GM21723 (cell line): ENCODE measurements around the gene LRRC28.

Experiments used
- ATAC-seq: cut with Tn5 transposase; IDR thresholded peaks from one replicate; pipeline ENCODE4 v1.9.1; 2021; ENCODE audit warnings: mild to moderate bottlenecking, moderate library complexity; ENCODE audit not compliant: unreplicated experiment

Gene LRRC28

DNA sequence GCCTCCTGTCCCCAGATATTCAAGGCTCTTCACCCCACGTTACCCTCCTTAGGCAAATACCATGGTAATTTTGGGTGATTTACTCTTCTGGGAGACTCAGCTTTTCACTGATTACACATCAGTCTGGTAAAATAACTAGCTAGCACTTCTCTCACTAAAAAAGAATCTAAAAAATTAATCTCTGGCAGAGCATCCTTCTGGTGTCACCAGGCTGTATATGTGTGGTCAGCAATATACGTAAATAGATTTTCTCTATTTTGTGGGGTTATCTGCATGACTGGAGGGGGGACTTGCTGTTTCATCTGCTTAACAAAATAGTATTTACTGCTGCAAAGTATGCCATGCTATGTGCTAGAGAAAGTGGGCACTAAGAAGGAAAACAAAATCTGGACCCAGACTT is 45.1 kb downstream of the LRRC28 start:
- ATAC-seq: no peak

DNA sequence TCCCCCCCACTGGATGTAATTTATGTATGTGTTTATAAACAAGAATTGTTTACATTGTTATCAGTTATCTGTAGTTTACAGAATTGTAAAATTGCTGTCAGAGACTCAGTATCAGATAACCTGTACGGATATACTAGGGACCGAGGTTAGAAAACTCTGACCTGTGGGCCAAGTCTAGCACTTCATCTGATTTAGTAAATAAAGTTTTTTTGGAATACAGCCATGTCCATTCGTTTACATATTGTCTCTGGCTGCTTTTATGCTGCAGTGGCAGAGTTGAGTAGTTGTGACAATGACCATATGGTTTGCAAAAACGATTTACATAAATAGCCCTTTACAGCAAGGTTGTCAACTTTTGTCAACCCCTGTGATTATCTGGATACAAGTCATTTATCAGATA is 52.6 kb downstream of the LRRC28 start:
- no peak for ATAC-seq

DNA sequence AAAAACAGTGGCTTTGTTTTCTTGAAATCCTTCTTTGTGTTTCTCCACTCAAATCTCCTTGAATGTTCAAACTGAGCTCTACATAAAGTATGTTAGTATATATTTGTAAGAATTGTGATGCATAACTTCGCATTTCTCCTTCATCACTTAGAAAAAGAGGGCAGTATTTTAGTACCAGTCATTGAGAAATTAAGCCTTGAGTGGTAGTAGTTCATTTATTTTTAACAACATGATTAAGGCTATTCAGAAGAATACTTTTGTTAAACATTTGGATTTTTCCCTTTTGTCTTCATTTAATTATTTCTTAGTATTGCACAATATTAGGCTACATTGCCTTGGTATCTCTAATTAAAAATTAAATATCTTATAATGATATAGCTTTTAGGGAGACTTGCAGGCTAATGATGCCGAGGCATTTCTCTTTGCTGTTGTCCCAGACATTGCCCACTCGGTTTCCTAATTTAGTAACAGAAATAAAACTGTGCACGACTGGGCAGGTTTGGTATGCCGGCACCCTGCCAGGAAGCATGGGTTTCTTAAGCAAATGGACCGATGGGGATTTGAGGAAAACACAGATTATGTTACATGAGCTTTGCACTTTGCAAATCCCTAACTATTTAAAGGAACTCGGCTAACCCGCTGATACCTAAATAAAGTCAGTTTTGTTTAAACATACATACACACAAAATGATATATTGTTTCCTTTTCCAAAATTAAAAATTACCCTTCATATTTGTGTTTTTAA is 54.7 kb downstream of the LRRC28 start:
- ATAC-seq: no peak

DNA sequence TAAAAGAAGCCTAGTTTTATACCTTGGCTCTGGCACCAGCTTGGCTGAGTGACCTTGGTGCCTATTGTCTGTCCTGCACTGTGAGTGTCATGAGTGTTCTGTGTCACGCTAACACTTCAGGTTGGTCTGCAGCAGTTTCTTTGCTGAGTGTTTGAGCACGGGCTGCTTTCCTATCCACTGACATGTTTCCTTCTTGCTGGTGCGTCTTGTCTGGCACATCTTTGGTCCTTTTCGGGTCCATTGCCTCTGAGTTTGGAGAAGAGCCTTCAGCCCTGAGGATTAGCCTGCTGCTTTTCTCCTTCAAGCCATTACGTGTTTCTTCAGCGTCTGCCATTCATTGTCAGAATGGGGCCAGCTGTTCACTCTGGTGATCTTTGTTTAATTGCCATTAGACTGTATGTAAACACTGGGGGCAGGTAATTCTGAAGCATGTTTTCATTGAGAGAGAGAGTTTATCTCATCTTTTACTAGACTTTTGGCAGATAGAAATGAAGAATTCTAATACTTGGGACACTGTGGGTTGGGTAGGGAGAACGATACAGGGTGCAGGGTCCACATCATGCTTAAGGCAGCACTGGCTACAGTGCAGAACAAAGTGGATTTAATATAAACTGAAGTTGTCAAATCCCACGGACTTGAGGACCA is 55.5 kb downstream of the LRRC28 start:
- ATAC-seq: no peak

DNA sequence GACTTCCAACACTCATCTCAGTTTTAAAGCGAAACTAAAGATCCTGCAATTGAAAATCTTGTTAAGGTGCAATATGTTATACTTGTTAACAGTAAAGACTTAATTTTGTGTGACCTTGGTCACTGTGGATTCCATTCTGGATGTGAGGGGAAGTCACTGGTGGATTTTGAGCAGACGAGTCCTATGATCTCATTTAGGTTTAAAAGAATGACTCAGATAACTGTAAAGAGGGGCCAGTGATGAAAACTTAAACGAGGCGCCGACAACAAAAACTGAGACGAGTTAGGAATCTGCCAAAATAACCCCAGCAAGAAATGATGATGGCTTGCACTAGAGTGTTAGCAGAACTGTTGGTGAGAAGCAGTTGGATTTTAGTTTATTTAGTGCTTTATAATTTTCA is 56.5 kb downstream of the LRRC28 start:
- no peak for ATAC-seq

DNA sequence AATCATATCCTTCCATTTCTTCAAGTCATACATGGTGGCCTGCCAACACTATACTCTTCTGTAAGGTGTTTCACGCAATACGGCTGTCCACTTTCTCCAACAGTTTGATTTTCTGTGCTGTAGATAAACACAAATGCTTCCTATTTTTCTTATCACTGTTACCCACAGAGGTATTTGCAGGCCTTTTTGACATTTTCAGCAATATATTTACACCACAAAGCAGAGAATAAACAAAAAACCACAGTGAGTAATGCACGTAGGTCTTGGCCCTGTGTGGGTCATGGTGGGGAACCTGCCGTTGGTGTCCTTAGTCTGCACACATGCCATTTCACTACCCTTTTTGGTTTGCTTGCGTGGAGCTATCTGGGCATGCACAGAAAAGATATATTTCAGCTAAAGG is 59.5 kb downstream of the LRRC28 start:
- ATAC-seq: no peak

DNA sequence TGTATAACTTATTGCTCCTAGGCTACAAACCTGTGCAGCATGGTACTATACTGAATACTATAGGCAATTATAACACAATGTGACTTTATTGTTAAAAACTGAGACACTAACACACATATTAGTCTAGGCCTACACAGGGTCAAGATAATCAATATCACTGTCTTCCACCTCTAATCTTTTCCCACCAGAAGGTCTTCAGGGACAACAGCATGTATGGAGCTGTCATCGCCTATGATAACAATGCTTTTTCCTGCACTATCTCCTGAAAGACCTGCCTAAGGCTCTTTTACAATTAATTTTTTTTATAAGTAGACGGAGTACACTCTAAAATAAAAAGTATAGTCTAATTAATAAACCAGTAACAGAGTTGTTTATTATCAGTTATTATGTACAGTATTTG is 60.9 kb downstream of the LRRC28 start:
- no peak for ATAC-seq

DNA sequence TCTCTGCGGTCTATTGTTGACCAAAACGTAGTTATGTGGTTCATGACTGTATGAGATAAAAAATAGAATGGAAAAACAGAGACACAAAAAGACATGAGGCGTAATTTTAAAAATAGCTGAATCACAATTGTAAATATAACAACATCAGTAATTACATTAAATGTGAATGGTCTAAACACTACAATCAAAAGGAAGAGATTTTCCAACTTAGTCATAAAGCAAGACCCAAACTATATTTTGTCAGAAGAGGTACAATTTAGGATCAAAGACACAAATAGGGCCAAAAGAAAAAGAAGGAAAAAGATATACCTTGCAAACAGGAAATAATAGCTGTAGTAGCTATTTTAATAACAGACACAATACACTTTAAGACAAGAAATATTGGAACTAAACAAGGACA is 61.5 kb downstream of the LRRC28 start:
- ATAC-seq: no peak

DNA sequence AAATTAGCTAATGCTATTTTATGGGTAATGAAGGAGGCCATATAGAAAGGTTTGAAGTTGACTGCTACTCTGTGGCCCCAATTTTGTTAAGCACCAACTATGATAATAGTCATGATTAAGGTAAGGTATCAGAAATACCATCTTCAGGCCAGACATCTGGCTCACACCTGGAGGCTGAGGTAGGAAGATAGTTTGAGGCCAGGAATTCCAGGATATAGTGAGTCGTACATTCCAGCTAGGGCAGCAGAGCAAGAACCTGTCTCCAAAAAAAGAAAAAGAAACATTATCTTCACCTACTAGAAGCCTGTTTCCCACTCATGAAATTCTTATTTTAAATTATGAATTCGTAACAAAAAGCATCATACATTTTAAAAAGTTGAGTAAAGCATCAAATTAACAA is 64.4 kb downstream of the LRRC28 start:
- ATAC-seq: no peak

DNA sequence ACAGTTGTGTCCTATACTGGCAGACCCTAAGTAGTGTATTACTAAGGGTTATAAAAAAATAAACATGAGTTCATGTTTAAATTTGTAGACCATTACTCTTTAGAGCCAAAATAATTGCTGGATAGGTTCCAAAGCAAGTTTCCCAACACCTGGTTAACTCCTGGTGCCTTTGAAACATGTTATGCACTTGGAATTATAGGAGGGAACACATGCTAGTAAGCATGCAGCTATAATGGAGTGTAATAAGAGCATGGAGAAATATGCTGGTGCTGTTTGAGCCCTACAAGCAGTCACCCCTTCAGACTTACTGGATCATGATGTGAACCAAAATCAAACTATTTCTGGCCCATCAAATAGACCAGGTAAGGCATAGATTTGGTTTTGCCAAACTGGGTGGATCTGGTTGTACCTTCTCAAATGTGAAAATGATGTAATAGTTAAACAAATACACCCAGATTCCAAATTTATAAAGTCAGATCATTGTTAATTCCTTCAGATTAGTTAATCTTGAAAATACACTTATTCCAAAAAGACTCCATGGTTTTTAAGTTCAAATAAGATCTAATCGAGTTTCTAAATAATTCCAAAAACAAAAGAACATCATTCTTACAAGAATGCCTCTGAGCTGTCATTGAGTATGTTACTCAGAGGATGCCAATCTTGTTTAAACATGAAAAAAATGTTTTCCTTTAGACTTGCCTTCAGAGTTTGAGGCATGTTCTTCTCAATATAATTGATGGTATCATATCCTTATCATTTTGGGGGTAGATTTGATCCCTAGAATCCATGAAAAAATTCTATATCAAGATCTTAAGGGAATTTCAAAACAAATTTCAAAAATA is 69.3 kb downstream of the LRRC28 start:
- ATAC-seq: no peak

DNA sequence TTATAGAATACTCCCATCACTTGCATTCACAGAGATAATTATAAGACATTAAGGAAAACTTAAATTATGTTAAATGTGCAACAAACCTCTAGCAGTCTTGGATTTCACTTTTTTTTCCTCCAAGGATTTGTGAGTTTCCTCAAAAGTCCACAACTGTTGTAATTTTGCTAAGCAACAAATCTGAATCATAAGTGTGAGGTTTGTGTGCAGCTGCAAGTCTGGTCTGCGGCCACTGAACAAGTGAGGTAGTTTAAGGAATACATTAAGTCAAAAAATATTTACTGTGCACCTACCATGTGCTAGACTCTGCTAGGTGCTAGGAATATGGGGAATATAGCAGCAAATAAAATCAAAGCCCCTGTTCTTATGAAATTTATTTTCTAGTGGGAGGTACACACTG is 70.2 kb downstream of the LRRC28 start:
- no peak for ATAC-seq

DNA sequence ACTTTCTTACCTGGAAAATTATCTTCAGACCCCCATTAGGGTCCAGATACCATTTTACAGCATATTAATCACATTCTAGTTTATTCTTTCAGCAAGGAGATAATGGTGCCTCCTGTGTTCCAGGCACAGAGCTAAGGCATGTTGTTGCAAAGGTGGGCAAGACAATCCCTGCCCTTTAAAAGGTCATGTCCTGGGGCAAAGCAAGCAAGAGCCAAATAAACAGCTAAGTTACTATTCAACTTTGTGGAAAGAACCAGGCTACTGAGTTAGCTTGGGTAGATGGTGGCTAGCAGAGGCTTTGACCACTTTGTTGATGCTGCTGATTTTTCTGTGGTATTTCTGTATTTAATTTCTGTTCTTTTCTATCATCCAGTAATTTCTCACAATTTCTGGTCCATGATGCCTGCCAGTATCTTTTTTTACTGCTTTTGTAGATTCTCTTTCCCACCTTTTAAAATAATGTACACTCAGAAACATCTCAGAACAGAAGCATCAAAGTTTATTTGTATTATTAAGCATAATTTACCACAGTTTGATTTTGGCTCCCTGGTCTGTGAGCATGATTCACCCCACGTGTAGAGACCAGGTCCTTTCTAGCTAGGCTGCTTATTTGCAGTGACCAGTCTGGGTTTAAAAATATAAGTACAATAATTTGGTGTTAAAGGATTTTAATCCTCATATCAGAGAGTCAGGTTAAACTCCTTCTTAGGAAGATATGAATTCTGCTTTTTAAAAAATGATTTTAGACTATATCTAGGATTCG is 71.5 kb downstream of the LRRC28 start:
- no peak for ATAC-seq

DNA sequence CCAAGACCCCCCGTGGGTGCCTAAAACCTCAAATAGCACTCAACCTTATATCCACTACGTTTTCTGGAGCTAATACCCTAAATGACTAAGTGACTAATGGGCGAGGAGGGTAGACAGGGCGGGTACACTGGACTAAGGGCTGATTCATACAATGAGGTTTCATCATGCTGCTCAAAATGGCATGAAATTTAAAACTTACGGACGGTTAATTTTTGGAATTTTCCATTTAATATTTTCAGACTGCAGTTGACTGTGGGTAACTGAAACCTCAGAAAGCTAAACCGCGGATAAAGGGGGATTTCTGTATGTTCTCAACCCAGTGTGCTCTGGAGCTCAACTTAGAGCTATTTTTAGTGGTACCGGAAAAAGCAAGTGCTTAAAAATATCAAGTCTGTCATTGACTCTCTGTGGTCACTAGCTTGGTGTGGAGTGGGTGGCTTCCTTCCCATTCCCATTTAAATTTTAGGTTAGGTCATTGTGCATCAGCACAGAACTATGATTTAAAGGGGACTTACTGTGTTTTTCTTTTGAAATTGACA is 72.9 kb downstream of the LRRC28 start:
- ATAC-seq: peak; percentile 78

DNA sequence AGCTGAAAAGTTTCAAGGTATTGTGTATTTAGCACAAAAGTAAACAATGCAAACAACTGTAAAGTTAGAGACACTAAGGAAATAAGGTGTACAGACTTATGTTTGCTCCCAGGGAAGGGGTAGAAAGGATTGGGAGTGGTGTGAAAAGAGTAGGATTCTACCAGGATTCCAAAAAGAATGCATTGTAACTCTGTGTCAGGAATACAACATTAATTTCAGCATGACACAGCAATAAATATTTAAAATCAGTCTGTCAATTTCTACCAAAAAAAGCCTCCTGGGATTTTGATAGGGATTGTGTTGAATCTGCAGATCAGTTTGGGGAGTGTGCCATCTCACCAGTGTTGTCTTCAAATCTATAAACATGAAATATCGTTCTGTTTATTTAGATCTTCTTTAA is 73.4 kb downstream of the LRRC28 start:
- no peak for ATAC-seq

DNA sequence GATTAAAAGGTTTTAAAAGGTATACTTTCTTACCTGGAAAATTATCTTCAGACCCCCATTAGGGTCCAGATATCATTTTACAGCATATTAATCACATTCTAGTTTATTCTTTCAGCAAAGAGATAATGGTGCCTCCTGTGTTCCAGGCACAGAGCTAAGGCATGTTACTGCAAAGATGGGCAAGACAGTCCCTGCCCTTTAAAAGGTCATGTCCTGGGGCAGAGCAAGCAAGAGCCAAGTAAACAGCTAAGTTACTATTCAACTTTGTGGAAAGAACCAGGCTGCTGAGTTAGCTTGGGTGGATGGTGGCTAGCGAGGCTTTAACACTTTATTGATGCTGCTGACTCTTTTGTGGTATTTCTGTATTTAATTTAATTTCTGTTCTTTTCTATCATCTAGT is 75.0 kb downstream of the LRRC28 start:
- ATAC-seq: no peak

DNA sequence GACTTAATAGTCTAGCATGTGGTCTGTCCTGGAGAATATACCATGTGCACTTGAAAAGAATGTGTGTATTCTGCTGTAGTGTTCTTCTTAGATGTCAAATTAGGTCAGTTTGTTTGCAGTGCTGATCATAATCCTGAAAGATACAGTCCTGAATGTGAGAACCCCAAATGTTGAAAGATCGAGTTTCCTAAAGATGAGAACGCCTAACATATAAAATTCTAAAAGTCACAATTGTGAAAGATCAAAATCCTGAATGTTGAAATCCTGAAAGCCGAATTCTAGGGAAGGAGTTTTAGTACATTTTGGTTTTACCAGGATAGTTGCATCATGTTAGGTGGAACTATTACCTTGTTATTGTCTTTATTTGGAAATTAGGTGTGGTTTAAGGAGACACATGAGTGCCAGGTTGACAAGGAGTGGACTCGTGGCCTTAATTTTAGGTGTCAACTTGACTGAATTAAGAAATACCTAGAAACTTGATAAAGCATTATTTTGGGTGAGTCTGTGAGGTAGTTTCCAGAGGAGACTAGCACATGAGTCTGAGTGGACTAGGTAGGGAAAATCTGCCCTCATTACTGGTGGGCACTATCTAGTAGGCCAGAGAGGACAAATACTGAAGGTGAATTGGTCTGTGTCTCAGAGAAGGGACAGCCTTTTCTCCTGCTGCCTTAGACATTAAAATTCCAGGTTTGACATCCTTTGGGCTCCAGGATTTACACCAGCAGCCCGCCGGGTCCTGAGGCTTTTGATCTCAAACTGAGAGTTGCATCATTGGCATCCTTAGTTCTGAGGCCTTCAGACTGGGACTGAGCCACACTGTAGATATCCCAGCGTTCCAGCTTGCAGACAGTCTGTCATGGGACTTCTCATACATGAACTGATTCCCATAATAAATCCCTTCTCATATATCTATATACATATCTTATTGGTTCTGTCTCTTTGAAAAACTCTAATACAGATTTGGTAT is 77.1 kb downstream of the LRRC28 start:
- no peak for ATAC-seq

DNA sequence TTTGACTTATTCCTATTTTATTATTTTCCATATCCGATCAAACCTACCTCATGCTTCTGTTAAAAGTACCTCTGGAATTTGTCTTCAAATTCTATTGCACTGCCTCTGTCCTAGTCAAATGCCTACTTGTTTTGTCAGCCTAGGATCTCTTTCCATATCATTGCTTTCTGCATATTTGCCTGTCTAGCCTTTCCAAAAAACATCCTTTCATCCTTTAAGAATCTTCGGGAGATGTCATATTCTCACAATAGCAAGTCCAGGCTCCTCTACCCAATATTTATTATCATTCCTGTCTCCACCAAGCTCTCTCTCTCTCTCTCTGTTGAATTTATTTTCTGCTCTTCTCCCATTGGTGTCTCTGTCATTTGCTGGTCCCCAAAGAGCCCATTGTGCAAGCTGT is 80.1 kb downstream of the LRRC28 start:
- ATAC-seq: no peak

DNA sequence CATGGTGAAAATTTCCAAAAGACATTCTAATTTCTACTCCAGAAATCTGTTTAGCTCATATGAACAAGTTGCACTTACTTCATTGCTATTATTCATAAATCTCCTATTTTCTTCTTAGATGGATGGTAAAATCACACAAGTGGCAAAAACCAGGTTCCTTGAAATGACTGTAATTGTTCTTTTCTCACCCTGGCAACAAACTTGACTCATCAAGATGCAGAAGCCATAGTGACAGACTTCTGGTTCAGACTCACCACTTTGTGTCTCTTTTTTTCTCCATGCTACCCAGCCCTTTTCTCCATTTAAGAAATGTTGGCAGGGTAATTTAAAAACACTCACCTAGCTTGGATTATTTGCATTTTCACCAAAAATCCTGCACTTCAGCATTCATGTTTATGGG is 82.1 kb downstream of the LRRC28 start:
- no peak for ATAC-seq

DNA sequence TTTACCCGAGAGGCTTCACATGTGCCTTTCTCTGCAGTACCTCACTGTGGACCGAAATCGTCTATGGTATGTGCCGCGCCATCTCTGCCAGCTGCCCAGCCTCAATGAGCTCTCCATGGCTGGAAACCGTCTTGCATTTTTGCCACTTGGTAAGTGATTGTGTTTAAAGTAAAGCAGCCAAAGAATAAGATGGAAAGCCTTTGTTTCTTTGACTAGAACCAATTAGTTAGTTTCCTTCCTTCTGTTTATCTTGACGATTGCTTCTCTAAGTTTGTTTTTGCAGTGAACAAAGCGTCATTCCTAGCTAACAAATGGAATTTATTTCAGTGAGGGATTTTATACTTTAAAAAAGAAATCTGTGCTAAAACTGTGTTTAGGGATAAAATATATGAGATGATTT is 82.7 kb downstream of the LRRC28 start:
- no peak for ATAC-seq

DNA sequence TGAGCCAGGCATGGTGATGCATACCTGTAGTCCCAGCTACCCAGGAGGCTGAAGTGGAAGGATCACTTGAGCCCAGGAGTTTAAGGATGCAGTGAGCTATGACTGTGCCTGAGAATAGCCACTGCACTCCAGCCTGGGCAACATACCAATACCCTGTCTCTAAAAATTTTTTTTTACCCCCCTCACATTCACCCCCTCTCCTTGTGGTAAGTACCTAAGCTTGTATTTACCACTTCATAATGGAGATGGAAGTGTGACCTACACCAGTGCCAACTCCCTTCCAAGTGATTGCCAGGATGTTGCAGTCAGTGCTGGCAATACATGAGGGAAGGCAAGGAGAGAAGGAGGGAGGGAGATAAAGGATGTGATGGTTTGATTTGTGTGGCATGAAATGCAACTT is 84.2 kb downstream of the LRRC28 start:
- no peak for ATAC-seq
